ENCODE measurements around the gene SNRNP70.
"Not testable (repeated sequence)": the region's sequence is repeated elsewhere in the genome, so short reads cannot be mapped to it uniquely, and the experiment has no call there.

- TF ChIP-seq CTCF (IDR thresholded peaks at IDR 0.05 in 2 of 3, conservative IDR thresholded peaks at IDR 0.05 in 1 of 3; ENCODE audit: control insufficient read depth in 2 of 3, extremely low read depth in 1 of 3, insufficient read depth in 1 of 3, low read depth in 3 of 3, low read length in 3 of 3): peak; percentile 33 to 54 (median 42); a peak in 5 of 6 replicates
- TF ChIP-seq RCOR1 (conservative IDR thresholded peaks at IDR 0.05; ENCODE audit: low read depth, low read length); EZH2 (IDR thresholded peaks at IDR 0.05; ENCODE audit: borderline replicate concordance, control insufficient read depth, low read depth, low read length); SUZ12 (IDR thresholded peaks at IDR 0.05; ENCODE audit: unreplicated experiment); ATF7 (IDR thresholded peaks at IDR 0.05; ENCODE audit: low read depth); ZNF274 (IDR thresholded peaks at IDR 0.05; ENCODE audit: insufficient read depth, insufficient read length); GABPA (IDR thresholded peaks at IDR 0.05; ENCODE audit: low read depth): not testable (repeated sequence)
These were observed 10.4 kb upstream of the SNRNP70 start for GRCh38 chr19:49074869-49075268.

Measured in GM12878 (cell line).